K562 (cell line): ENCODE results near the gene RBMS1. TPM values are rescaled to one million over a fixed set of nuclear protein-coding genes. Genes with fewer than 3 reads are reported as not detected.
A peak's percentile ranks its signal among the peaks of the same experiment; 100 is the strongest.

Source experiments
- ATAC-seq: fragments of 200-7000 bp; cut with Tn5 transposase; 3 replicates; pipeline ENCODE4 v1.9.1; 2020; ENCODE audit warnings: moderate library complexity
- BruUV-seq: library from RNA; stranded (reverse); fragments of 400-500 nt; replicated peaks from 2 replicates; lab custom pipeline; 2021; lab: Mats Ljungman, UMichigan
- CTCF ChIA-PET: fragments of 300-600 bp; formaldehyde crosslinking; extraction: SDS; loops from one replicate; lab custom pipeline; 2021; ENCODE audit warnings: low intra/inter-chr PET ratio; lab: Yijun Ruan, JAX
- POLR2A ChIA-PET: fragments of 300-600, 350-650 bp; sonication (Branson Sonifier 250); formaldehyde crosslinking; extraction: SDS; loops from one replicate; lab custom pipeline; 2021; ENCODE audit warnings: antibody characterized with exemption, inconsistent platforms; lab: Yijun Ruan, JAX
- DNase-seq, 4 experiments: peaks; one replicate each; pipeline versions ENCODE4 v3.0.0 to v3.0.0-alpha.2; 2011 to 2018; ENCODE audit warnings: low spot score in 3 of 4, mixed read lengths in 3 of 4; ENCODE audit errors: extremely low read depth in 1 of 4
- FAIRE-seq: peaks from 2 replicates; lab custom pipeline; 2011; peaks lifted over from hg19 to GRCh38; lab: Jason Lieb, UNC
- H2AFZ ChIP-seq: 2 replicates; pipeline ENCODE4 v1.6.0; 2011; ENCODE audit warnings: low read depth, low read length, control low read depth, inconsistent platforms
- H3K27ac ChIP-seq: fragments of 200-600 bp; 3 replicates; pipeline ENCODE4 v1.8.0; 2011; ENCODE audit warnings: low read depth, mild to moderate bottlenecking, control low read depth, inconsistent platforms, low read length, moderate library complexity, mixed read lengths; ENCODE audit errors: extremely low read depth
- H3K27me3 ChIP-seq, 2 experiments: fragments of 300-600 bp in 1 of 2; 2 replicates in 1 of 2; 3 replicates in 1 of 2; pipeline versions ENCODE4 v1.6.0 to v1.8.0; 2011; ENCODE audit warnings: inconsistent platforms in 2 of 2, low read length in 2 of 2, mild to moderate bottlenecking in 1 of 2, mixed read lengths in 1 of 2, moderate library complexity in 1 of 2; ENCODE audit not compliant: control insufficient read depth in 2 of 2, insufficient read depth in 2 of 2
- H3K36me3 ChIP-seq: fragments of 300-600 bp; 3 replicates; pipeline ENCODE4 v1.8.0; 2011; ENCODE audit warnings: mild to moderate bottlenecking, low read length, inconsistent platforms; ENCODE audit not compliant: control insufficient read depth, insufficient read depth
- H3K4me1 ChIP-seq, 2 experiments: fragments of 200-600 bp in 1 of 2; replicated peaks in 1 of 2; 2 replicates in 1 of 2; 3 replicates in 1 of 2; pipeline versions ENCODE4 v1.5.1 to v1.8.0; 2011; ENCODE audit warnings: inconsistent platforms in 2 of 2, low read length in 2 of 2, mild to moderate bottlenecking in 1 of 2, mixed read lengths in 1 of 2, moderate library complexity in 1 of 2; ENCODE audit not compliant: control insufficient read depth in 2 of 2, insufficient read depth in 2 of 2
- H3K4me2 ChIP-seq: 2 replicates; pipeline ENCODE4 v1.6.1; 2011; ENCODE audit warnings: low read length, control low read depth, inconsistent platforms, mixed read lengths; ENCODE audit not compliant: insufficient read depth
- H3K4me3 ChIP-seq: fragments of 200-600 bp; sonication (generic), shearing (Covaris generic); 2 replicates; pipeline ENCODE4 v1.5.1; 2016; ENCODE audit warnings: control low read depth, inconsistent platforms
- H3K79me2 ChIP-seq: fragments of 200-600 bp; 3 replicates; pipeline ENCODE4 v1.8.0; 2011; ENCODE audit warnings: low read length, inconsistent platforms; ENCODE audit not compliant: control insufficient read depth, insufficient read depth
- H3K9ac ChIP-seq, 2 experiments: 2 replicates each; pipeline versions ENCODE4 v1.6.0 to v1.6.1; 2011; ENCODE audit warnings: low read depth in 2 of 2, low read length in 2 of 2, control low read depth in 1 of 2, inconsistent platforms in 1 of 2, mild to moderate bottlenecking in 1 of 2, mixed read lengths in 1 of 2; ENCODE audit not compliant: insufficient read depth in 1 of 2
- H3K9me1 ChIP-seq: one replicate; pipeline ENCODE4 v1.6.0; 2011; ENCODE audit warnings: inconsistent platforms, mild to moderate bottlenecking, low read length, moderate library complexity; ENCODE audit not compliant: control insufficient read depth, insufficient read depth
- H3K9me3 ChIP-seq: replicated peaks from 2 replicates; pipeline ENCODE4 v1.5.1; 2011; ENCODE audit warnings: low read depth, low read length, inconsistent platforms; ENCODE audit not compliant: control insufficient read depth, insufficient read depth
- H4K20me1 ChIP-seq: replicated peaks from 2 replicates; pipeline ENCODE4 v1.6.1; 2011; ENCODE audit warnings: low read length, inconsistent platforms, mixed read lengths; ENCODE audit not compliant: control insufficient read depth, insufficient read depth
- TCF15 ChIP-seq: fragments of 250-450 bp; sonication (Bioruptor Pico); IDR thresholded peaks from 2 replicates; pipeline ENCODE4 v1.8.0; 2022; ENCODE audit warnings: moderate library complexity, mild to moderate bottlenecking, inconsistent platforms
- WGBS: fragments of 100-300 bp; shearing (Covaris generic); methylation state at CpG from one replicate; pipeline ENCODE4 v1.1.6; 2016; ENCODE audit warnings: low coverage, mixed read lengths; ENCODE audit not compliant: insufficient coverage; ENCODE audit errors: missing lambda C conversion rate; 5-methylcytosine and 5-hydroxymethylcytosine counted together
- in situ Hi-C: fragments of 300-500 bp; cut with MboI; formaldehyde crosslinking; loops from 4 replicates; pipeline ENCODE4 v1.15.0; 2018; ENCODE audit warnings: inconsistent platforms, mixed read lengths
- intact Hi-C: fragments of 100-400 bp; cut with micrococcal nuclease; formaldehyde crosslinking; loops from 2 replicates; pipeline ENCODE4 v1.14.2; 2022
- polyA plus RNA-seq, 8 experiments: library from polyadenylated mRNA; depleted of rRNA in 4 of 8; stranded (reverse) in 5 of 8; unstranded in 3 of 8; fragments of >200 nt; fragmentation: Nextera tagmentation in 2 of 8; fragmentation: Illumina TruSeq in 1 of 8; extraction: Ambion mirVana in 2 of 8; extraction: Trizol in 1 of 8; gene quantifications; 2 replicates each; pipeline versions ENCODE4 v1.2.1 to v1.2.3, GENCODE V29; 2011 to 2014; ENCODE audit warnings: inconsistent platforms in 1 of 8, missing spikeins in 1 of 8
- total RNA-seq, 7 experiments: library from RNA; depleted of rRNA in 6 of 7; stranded (reverse); fragments of >200 nt in 6 of 7; fragmentation: Illumina TruSeq in 2 of 7; extraction: Trizol in 2 of 7; gene quantifications; 2 replicates each; pipeline versions ENCODE4 v1.2.1 to v1.2.3, GENCODE V29; 2011 to 2021; ENCODE audit warnings: low replicate concordance in 1 of 7
- TF ChIP-seq, protein P1 (sequence below): fragments of 450-650 bp; formaldehyde crosslinking; IDR thresholded peaks from 2 replicates; pipeline ENCODE4 v1.4.0; 2020; ENCODE audit warnings: mild to moderate bottlenecking, mixed read lengths

The RBMS1 gene
- total and polyA plus RNA-seq, 9 of the 15 experiments (the other 6 are each of a cell fraction or from before 2014, with no cell fraction given), result 0.04 to 0.31 (median 0.09) TPM; not detected in 6

- Histone ChIP-seq H3K79me2 (no peaks in the 10 kb centered on the region), H3K27ac (no peak overlapping the region), H4K20me1 (no peaks in the 10 kb centered on the region), H3K9me3 (no peaks in the 10 kb centered on the region), H3K27me3 (peaks cover 6 to 12% of the 10 kb centered on the region in 2 experiments; a peak in 3 of 5 replicates), H2AFZ (no peak overlapping the region), H3K9me1 (no peaks in the 10 kb centered on the region), H3K4me3 (no peak overlapping the region), H3K36me3 (no peaks in the 10 kb centered on the region), H3K4me1 (peaks cover 0 to 13% of the 10 kb centered on the region in 2 experiments; a peak in 2 of 5 replicates), H3K4me2 (no peak overlapping the region), H3K9ac (no peak overlapping the region)
- in situ Hi-C loops (no loop called here), intact Hi-C loops (no loop called here)
- ChIA-PET CTCF (no interaction called here), POLR2A (no interaction called here)
- no peak for ATAC-seq
- no peak for FAIRE-seq
- BruUV-seq, result no TSS peak
- TF ChIP-seq, protein P1, sequence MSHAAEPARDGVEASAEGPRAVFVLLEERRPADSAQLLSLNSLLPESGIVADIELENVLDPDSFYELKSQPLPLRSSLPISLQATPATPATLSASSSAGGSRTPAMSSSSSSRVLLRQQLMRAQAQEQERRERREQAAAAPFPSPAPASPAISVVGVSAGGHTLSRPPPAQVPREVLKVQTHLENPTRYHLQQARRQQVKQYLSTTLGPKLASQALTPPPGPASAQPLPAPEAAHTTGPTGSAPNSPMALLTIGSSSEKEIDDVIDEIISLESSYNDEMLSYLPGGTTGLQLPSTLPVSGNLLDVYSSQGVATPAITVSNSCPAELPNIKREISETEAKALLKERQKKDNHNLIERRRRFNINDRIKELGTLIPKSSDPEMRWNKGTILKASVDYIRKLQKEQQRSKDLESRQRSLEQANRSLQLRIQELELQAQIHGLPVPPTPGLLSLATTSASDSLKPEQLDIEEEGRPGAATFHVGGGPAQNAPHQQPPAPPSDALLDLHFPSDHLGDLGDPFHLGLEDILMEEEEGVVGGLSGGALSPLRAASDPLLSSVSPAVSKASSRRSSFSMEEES (CRISPR knock-in tag), result peak; percentile 45
- no peak for TF ChIP-seq TCF15 (CRISPR knock-in tag)
- no peak for DNase-seq
- 2% methylated on average over 8 of the region's 8 CpGs for WGBS
Measured at GRCh38 chr2:160490733-160491685, 2.6 kb downstream of the RBMS1 start.
